H1 (cell line): Measurements from ENCODE around the gene TEKT1. TPM values are rescaled to one million over a fixed set of nuclear protein-coding genes. Genes with fewer than 3 reads are reported as not detected.

Experiments used
- CTCF ChIA-PET: fragments of 300-600 bp; sonication (Branson Sonifier 250); formaldehyde crosslinking; loops from one replicate; lab custom pipeline; 2021; ENCODE audit not compliant: partially characterized antibody; lab: Charles Lee
- POLR2A ChIA-PET: fragments of 300-600 bp; sonication (Branson Sonifier 250); formaldehyde crosslinking; loops from one replicate; lab custom pipeline; 2021; ENCODE audit warnings: inconsistent platforms; ENCODE audit not compliant: partially characterized antibody; lab: Charles Lee
- DNase-seq, 2 experiments: peaks; one replicate each; pipeline versions ENCODE4 v3.0.0 to v3.0.0-alpha.2; 2010 to 2022; ENCODE audit warnings: low spot score in 2 of 2, low read depth in 1 of 2, mixed read lengths in 1 of 2
- FAIRE-seq: peaks from 2 replicates; lab custom pipeline; 2011; peaks lifted over from hg19 to GRCh38; lab: Jason Lieb, UNC
- H2AFZ ChIP-seq: 2 replicates; pipeline ENCODE4 v1.8.1; 2012; ENCODE audit warnings: low read length, inconsistent platforms
- H2AK5ac ChIP-seq: 2 replicates; pipeline ENCODE4 v1.6.1; 2013; ENCODE audit warnings: low read depth, low read length
- H2BK120ac ChIP-seq: replicated peaks from 2 replicates; pipeline ENCODE3; 2013; ENCODE audit warnings: low read depth, low read length, inconsistent platforms
- H2BK12ac ChIP-seq: 2 replicates; pipeline ENCODE4 v1.6.1; 2013; ENCODE audit warnings: low read depth, low read length
- H2BK15ac ChIP-seq: 2 replicates; pipeline ENCODE4 v1.6.1; 2013; ENCODE audit warnings: low read length
- H2BK20ac ChIP-seq: 2 replicates; pipeline ENCODE4 v1.6.1; 2013; ENCODE audit warnings: low read length
- H2BK5ac ChIP-seq: 2 replicates; pipeline ENCODE4 v1.6.1; 2013; ENCODE audit warnings: low read depth, low read length
- H3K14ac ChIP-seq: 2 replicates; pipeline ENCODE4 v1.6.1; 2013; ENCODE audit warnings: inconsistent platforms; ENCODE audit not compliant: insufficient read length
- H3K18ac ChIP-seq: 2 replicates; pipeline ENCODE4 v1.6.1; 2013; ENCODE audit warnings: low read length; ENCODE audit errors: extremely low read depth
- H3K23ac ChIP-seq: 2 replicates; pipeline ENCODE4 v1.6.1; 2013; ENCODE audit warnings: inconsistent platforms; ENCODE audit not compliant: insufficient read length
- H3K23me2 ChIP-seq: 2 replicates; pipeline ENCODE4 v1.6.1; 2013; ENCODE audit warnings: low read depth, low read length
- H3K27ac ChIP-seq: 2 replicates; pipeline ENCODE4 v1.6.1; 2011; ENCODE audit warnings: low read depth, low read length, inconsistent platforms
- H3K27me3 ChIP-seq, 4 experiments: replicated peaks in 1 of 4; 1 replicate in 1 of 4; 2 replicates in 3 of 4; pipeline versions ENCODE4 v1.6.1 to v1.8.1; 2011 to 2013; ENCODE audit warnings: low read length in 3 of 4, mild to moderate bottlenecking in 3 of 4, inconsistent platforms in 2 of 4, mixed read lengths in 2 of 4, moderate library complexity in 1 of 4; ENCODE audit not compliant: control insufficient read depth in 3 of 4, insufficient read depth in 3 of 4; ENCODE audit errors: extremely low read depth in 1 of 4
- H3K36me3 ChIP-seq, 4 experiments: 2 replicates each; pipeline versions ENCODE4 v1.6.1 to v1.8.1; 2011 to 2013; ENCODE audit warnings: mild to moderate bottlenecking in 4 of 4, low read length in 3 of 4, moderate library complexity in 2 of 4, control low read depth in 1 of 4, inconsistent platforms in 1 of 4; ENCODE audit not compliant: insufficient read depth in 4 of 4, control insufficient read depth in 2 of 4
- H3K4ac ChIP-seq: replicated peaks from 2 replicates; pipeline ENCODE3; 2013; ENCODE audit warnings: low read length, low read depth, mixed read lengths, inconsistent platforms; ENCODE audit not compliant: insufficient read length
- H3K4me1 ChIP-seq, 4 experiments: replicated peaks in 1 of 4; 1 replicate in 1 of 4; 2 replicates in 3 of 4; pipeline versions ENCODE4 v1.6.1 to v1.8.1; 2011 to 2013; ENCODE audit warnings: low read length in 3 of 4, inconsistent platforms in 2 of 4, mixed read lengths in 1 of 4; ENCODE audit not compliant: insufficient read depth in 4 of 4, control insufficient read depth in 3 of 4
- H3K4me2 ChIP-seq, 2 experiments: 2 replicates each; pipeline versions ENCODE4 v1.6.1 to v1.8.1; 2011 to 2013; ENCODE audit warnings: low read depth in 2 of 2, low read length in 2 of 2, control low read depth in 1 of 2, inconsistent platforms in 1 of 2, mild to moderate bottlenecking in 1 of 2; ENCODE audit not compliant: insufficient read depth in 1 of 2
- H3K4me3 ChIP-seq, 4 experiments: fragments of 200-600, 300-600 bp in 1 of 4; sonication (generic), shearing (Covaris generic), sonication (Bioruptor Twin) in 1 of 4; 2 replicates each; pipeline versions ENCODE4 v1.5.1 to v1.8.1; 2011 to 2016; ENCODE audit warnings: low read length in 4 of 4, low read depth in 3 of 4, control low read depth in 2 of 4, inconsistent platforms in 2 of 4, mild to moderate bottlenecking in 2 of 4, mixed read lengths in 1 of 4, moderate library complexity in 1 of 4; ENCODE audit not compliant: insufficient read depth in 2 of 4; ENCODE audit errors: extremely low read depth in 1 of 4
- H3K56ac ChIP-seq: replicated peaks from 2 replicates; pipeline ENCODE3; 2013; ENCODE audit warnings: low read depth, mild to moderate bottlenecking, mixed read lengths, low read length, inconsistent platforms; ENCODE audit not compliant: insufficient read length
- H3K79me1 ChIP-seq: 2 replicates; pipeline ENCODE4 v1.6.1; 2013; ENCODE audit warnings: low read depth, low read length, control low read depth
- H3K79me2 ChIP-seq, 2 experiments: 2 replicates each; pipeline versions ENCODE4 v1.6.1 to v1.8.1; 2012 to 2013; ENCODE audit warnings: low read length in 2 of 2, mild to moderate bottlenecking in 2 of 2, inconsistent platforms in 1 of 2; ENCODE audit not compliant: insufficient read depth in 2 of 2, control insufficient read depth in 1 of 2
- H3K9ac ChIP-seq, 4 experiments: replicated peaks in 1 of 4; 1 replicate in 1 of 4; 2 replicates in 3 of 4; pipeline versions ENCODE4 v1.6.1 to v1.8.1; 2011 to 2013; ENCODE audit warnings: low read depth in 3 of 4, low read length in 3 of 4, control low read depth in 2 of 4, mild to moderate bottlenecking in 2 of 4, moderate library complexity in 2 of 4, inconsistent platforms in 1 of 4; ENCODE audit errors: extremely low read depth in 1 of 4
- H3K9me3 ChIP-seq, 2 experiments: 2 replicates each; pipeline versions ENCODE4 v1.6.1 to v1.8.1; 2012 to 2013; ENCODE audit warnings: mild to moderate bottlenecking in 2 of 2, moderate library complexity in 2 of 2, control low read depth in 1 of 2, inconsistent platforms in 1 of 2, low read depth in 1 of 2, low read length in 1 of 2, mixed read lengths in 1 of 2; ENCODE audit not compliant: insufficient read depth in 2 of 2
- H4K20me1 ChIP-seq, 2 experiments: replicated peaks in 1 of 2; 2 replicates each; pipeline versions ENCODE3 to v1.8.1; 2011 to 2013; ENCODE audit warnings: inconsistent platforms in 2 of 2, low read length in 2 of 2, mild to moderate bottlenecking in 1 of 2; ENCODE audit not compliant: insufficient read depth in 2 of 2, control insufficient read depth in 1 of 2
- H4K5ac ChIP-seq: 2 replicates; pipeline ENCODE4 v1.6.1; 2013; ENCODE audit warnings: low read length, low read depth, mixed read lengths, inconsistent platforms; ENCODE audit not compliant: insufficient read length
- H4K8ac ChIP-seq: 2 replicates; pipeline ENCODE4 v1.8.0; 2013; ENCODE audit warnings: mild to moderate bottlenecking, moderate library complexity, low read length, inconsistent platforms; ENCODE audit not compliant: insufficient read depth; ENCODE audit errors: extremely low read depth
- H4K91ac ChIP-seq: replicated peaks from 2 replicates; pipeline ENCODE3; 2013; ENCODE audit warnings: low read length, mixed read lengths, inconsistent platforms; ENCODE audit not compliant: insufficient read length
- BACH1 ChIP-seq: IDR thresholded peaks from 2 replicates; pipeline ENCODE4 v1.6.1; 2012; ENCODE audit warnings: low read length, improper control_type of control experiment
- SIRT6 ChIP-seq: IDR thresholded peaks from one replicate; pipeline ENCODE4 v1.7.1; 2012; ENCODE audit warnings: low read length, inconsistent platforms
- SP1 ChIP-seq: IDR thresholded peaks from 2 replicates; pipeline ENCODE4 v1.6.1; 2011; ENCODE audit warnings: low read depth, low read length
- WGBS, 2 experiments: shearing (Covaris generic) in 1 of 2; methylation state at CpG; one replicate each; pipeline versions ENCODE4 v1.1.6 to v1.1.7; 2013 to 2015; ENCODE audit warnings: low lambda C conversion rate in 2 of 2, mixed read lengths in 2 of 2, inconsistent platforms in 1 of 2, low coverage in 1 of 2, missing lambda C conversion rate in 1 of 2; ENCODE audit not compliant: insufficient replicate concordance in 2 of 2, insufficient coverage in 1 of 2, insufficient read length in 1 of 2; ENCODE audit errors: extremely low coverage in 1 of 2, missing lambda C conversion rate in 1 of 2; 5-methylcytosine and 5-hydroxymethylcytosine counted together
- polyA plus RNA-seq, 7 experiments: library from polyadenylated mRNA; depleted of rRNA in 3 of 7; stranded (reverse) in 5 of 7; unstranded in 2 of 7; fragments of >200 nt in 5 of 7; fragments of 200-250 nt in 2 of 7; gene quantifications; 1 replicate in 5 of 7; 2 replicates in 1 of 7; 4 replicates in 1 of 7; pipeline versions ENCODE4 v1.2.1 to v1.2.3, GENCODE V29; 2011 to 2013; ENCODE audit warnings: missing spikeins in 2 of 7, mixed read lengths in 2 of 7
- total RNA-seq: library from RNA; stranded (reverse); fragmentation: NEBNext Ultra II Directional; extraction: Animal tissue kit (Norgen Biotek cat#: 25700); gene quantifications from 2 replicates; pipeline ENCODE4 v1.2.1, GENCODE V29; 2021

TEKT1 gene
- total and polyA plus RNA-seq, 2 of the 8 experiments (the other 6 are each of a cell fraction or from before 2014, with no cell fraction given), result not detected

DNA sequence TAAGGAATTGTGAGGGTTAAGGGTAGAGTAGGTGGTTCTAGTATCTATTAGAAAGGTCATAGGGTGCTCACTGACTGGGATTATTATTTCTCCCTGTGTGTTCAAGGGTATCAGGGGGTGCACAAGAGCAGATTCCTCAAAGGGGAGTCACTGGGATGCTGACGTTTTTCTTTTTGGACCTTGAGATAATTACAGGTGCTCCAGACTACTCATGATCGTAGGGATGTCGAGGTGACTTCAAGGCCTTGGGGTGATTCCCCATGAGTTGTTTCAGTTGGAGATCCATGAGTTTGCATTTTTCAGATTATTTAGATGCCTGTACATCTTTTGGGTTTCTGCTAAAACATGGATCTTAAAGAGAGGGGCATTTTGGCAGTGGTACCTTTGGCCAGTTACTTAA lies 41.4 kb upstream of the TEKT1 start:
- Histone ChIP-seq H2BK12ac (no peak overlapping the region), H2BK120ac (no peak overlapping the region), H3K4me3 (no peak overlapping the region), H3K4me2 (no peak overlapping the region), H3K27me3 (no peaks in the 10 kb centered on the region), H2BK20ac (no peak overlapping the region), H4K8ac (no peak overlapping the region), H3K36me3 (no peaks in the 10 kb centered on the region), H4K20me1 (no peaks in the 10 kb centered on the region), H3K18ac (no peak overlapping the region), H3K4ac (no peak overlapping the region), H3K23me2 (no peaks in the 10 kb centered on the region), H4K91ac (no peak overlapping the region), H4K5ac (no peak overlapping the region), H2BK5ac (no peak overlapping the region), H3K14ac (no peak overlapping the region), H2BK15ac (no peak overlapping the region), H3K27ac (no peak overlapping the region), H3K56ac (no peak overlapping the region), H3K79me2 (no peaks in the 10 kb centered on the region), H3K9ac (no peak overlapping the region), H3K9me3 (no peaks in the 10 kb centered on the region; a peak in 1 of 4 replicates), H3K23ac (no peak overlapping the region), H3K4me1 (no peaks in the 10 kb centered on the region), H3K79me1 (no peaks in the 10 kb centered on the region), H2AK5ac (no peak overlapping the region), H2AFZ (no peak overlapping the region)
- FAIRE-seq (no peak), DNase-seq (no peak)
- WGBS, 2 experiments, result 88% methylated on average over 3 of the region's 3 CpGs; no CpG with 5 or more reads in 1 of the 2 experiments
- ChIA-PET CTCF (no interaction called here), POLR2A (no interaction called here)
- TF ChIP-seq SP1 (no peak), BACH1 (no peak), SIRT6 (no peak)
